Tibial nerve (tissue), 4 donors: ENCODE measurements around the gene CD163L1. TPM values are rescaled to one million over a fixed set of nuclear protein-coding genes. Genes with fewer than 3 reads are reported as not detected.

Experiments used
- DNase-seq, 2 donors: peaks; one replicate each; pipeline ENCODE4 v3.0.0-alpha.2; 2019; ENCODE audit warnings: low spot score in 2 of 2
- H3K27ac ChIP-seq, 4 donors: fragments of 200-600 bp; sonication (generic) in 3 of 4; one replicate each; pipeline ENCODE4 v1.5.1; 2017 to 2019; ENCODE audit warnings: mild to moderate bottlenecking in 1 of 4
- H3K27me3 ChIP-seq, 2 donors: fragments of 200-600 bp; sonication (generic) in 1 of 2; one replicate each; pipeline versions ENCODE4 v1.5.1 to v1.6.0; 2017 to 2019
- H3K36me3 ChIP-seq, 3 donors: fragments of 200-600 bp; sonication (generic); one replicate each; pipeline ENCODE4 v1.5.1; 2018 to 2019
- H3K4me1 ChIP-seq, 4 donors: fragments of 200-600 bp; sonication (generic) in 3 of 4; one replicate each; pipeline ENCODE4 v1.5.1; 2017 to 2019
- H3K4me3 ChIP-seq, 4 donors: fragments of 200-600 bp; sonication (generic) in 3 of 4; one replicate each; pipeline ENCODE4 v1.5.1; 2017 to 2019; ENCODE audit warnings: mild to moderate bottlenecking in 1 of 4, moderate library complexity in 1 of 4
- H3K9me3 ChIP-seq, 4 donors: fragments of 200-600 bp; sonication (generic) in 3 of 4; one replicate each; pipeline ENCODE4 v1.5.1; 2017 to 2019
- EP300 ChIP-seq, 2 donors: sonication (generic); formaldehyde crosslinking; IDR thresholded peaks; one replicate each; pipeline ENCODE4 v1.6.1; 2017; ENCODE audit warnings: antibody characterized with exemption in 2 of 2, mild to moderate bottlenecking in 1 of 2
- POLR2A ChIP-seq, 2 donors: fragments of 450-650 bp; IDR thresholded peaks; one replicate each; pipeline ENCODE4 v1.6.1; 2017; ENCODE audit warnings: antibody characterized with exemption in 2 of 2, mild to moderate bottlenecking in 2 of 2, moderate library complexity in 2 of 2
- WGBS, 2 donors: methylation state at CpG; one replicate each; pipeline ENCODE4 v1.1.5; 2018; 5-methylcytosine and 5-hydroxymethylcytosine counted together
- total RNA-seq, 4 donors: library from RNA; depleted of rRNA; stranded (reverse); fragments of >200 nt; gene quantifications; one replicate each; pipeline ENCODE4 v1.1.0, GENCODE V29; 2016
- TF ChIP-seq, protein P1 (sequence below), 5 experiments: fragments of 200-600 bp in 3 of 5; fragments of 450-650 bp in 2 of 5; sonication (generic) in 3 of 5; IDR thresholded peaks; one replicate each; pipeline ENCODE4 v1.5.1; 2016 to 2019; ENCODE audit warnings: antibody characterized with exemption in 5 of 5, mild to moderate bottlenecking in 3 of 5, moderate library complexity in 2 of 5

The CD163L1 gene
- total RNA-seq, 4 donors from 2014 or later: 0.66 to 16.7 (median 1.6) TPM

DNA sequence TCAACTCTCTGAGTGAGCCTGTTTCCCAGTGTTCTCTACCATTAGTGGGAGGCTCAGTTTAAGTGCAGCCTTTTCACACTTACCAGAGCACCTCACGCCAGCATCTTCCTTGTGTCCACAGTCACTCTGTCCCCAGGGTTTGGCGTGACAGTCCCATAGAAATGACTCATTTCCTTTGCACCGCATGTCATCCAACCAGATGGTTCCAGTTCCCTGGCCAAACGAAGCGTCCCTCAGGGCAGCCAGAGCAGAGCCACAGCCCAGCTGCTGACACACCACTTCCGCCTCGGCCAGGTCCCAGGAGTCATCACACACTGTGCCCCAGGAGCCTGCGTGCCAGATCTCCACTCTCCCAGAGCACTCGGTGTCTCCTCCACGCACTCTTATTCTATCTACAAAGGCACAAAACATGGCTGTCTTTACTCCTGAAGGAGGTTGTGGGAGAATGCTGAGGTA, 74.7 kb downstream of the CD163L1 start:
- no peaks in the 10 kb centered on the region for H3K36me3 ChIP-seq
- H3K4me1 ChIP-seq: no peaks in the 10 kb centered on the region
- no peak overlapping the region for H3K4me3 ChIP-seq
- no peak for TF ChIP-seq EP300 (IDR thresholded peaks at IDR 0.05)
- no peak for TF ChIP-seq POLR2A (IDR thresholded peaks at IDR 0.05)
- TF ChIP-seq, protein P1, sequence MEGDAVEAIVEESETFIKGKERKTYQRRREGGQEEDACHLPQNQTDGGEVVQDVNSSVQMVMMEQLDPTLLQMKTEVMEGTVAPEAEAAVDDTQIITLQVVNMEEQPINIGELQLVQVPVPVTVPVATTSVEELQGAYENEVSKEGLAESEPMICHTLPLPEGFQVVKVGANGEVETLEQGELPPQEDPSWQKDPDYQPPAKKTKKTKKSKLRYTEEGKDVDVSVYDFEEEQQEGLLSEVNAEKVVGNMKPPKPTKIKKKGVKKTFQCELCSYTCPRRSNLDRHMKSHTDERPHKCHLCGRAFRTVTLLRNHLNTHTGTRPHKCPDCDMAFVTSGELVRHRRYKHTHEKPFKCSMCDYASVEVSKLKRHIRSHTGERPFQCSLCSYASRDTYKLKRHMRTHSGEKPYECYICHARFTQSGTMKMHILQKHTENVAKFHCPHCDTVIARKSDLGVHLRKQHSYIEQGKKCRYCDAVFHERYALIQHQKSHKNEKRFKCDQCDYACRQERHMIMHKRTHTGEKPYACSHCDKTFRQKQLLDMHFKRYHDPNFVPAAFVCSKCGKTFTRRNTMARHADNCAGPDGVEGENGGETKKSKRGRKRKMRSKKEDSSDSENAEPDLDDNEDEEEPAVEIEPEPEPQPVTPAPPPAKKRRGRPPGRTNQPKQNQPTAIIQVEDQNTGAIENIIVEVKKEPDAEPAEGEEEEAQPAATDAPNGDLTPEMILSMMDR (IDR thresholded peaks at IDR 0.05): no peak
- WGBS, 2 donors: 71 to 74% methylated on average over 10 of the region's 10 CpGs
- no peak overlapping the region for H3K27ac ChIP-seq
- no peaks in the 10 kb centered on the region for H3K27me3 ChIP-seq
- no peaks in the 10 kb centered on the region for H3K9me3 ChIP-seq
- DNase-seq: no peak

DNA sequence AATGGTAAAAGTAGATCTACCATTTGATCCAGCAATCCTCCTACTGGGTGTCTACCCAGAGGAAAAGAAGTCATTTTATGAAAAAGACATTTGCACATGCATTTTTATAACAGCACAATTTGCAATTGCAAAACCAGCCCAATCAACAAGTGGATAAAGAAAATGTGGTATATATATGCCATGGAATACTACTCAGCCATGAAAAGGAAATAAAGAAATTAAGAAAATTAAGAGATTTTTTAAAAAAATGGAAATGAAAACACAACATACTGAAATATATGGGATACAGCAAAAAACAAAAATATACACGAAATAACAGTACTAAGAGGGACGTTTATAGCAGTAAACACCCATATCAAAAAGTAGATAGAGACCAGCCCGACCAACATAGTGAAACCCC, 81.2 kb downstream of the CD163L1 start:
- TF ChIP-seq POLR2A (IDR thresholded peaks at IDR 0.05): no peak
- no peak for TF ChIP-seq EP300 (IDR thresholded peaks at IDR 0.05)
- TF ChIP-seq, protein P1 (IDR thresholded peaks at IDR 0.05): no peak

DNA sequence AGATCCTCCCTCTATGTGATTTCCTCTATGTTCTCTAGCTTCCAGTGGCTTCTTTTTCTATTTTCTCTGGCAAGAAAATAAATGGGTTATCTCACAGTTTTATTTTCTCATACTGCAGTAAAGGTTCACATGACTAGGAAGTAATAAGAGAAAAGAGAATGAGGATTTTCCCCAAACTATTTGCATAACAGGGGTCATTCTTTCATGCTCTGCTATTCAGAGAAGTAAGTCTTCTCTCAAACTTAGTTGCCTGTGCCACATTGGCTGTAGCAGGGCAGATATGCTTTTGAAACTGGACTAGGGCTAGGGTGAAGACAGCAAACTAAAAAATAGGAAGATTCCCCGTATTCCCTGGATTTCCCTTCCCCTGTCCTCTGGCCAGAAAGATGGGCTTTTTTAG, 82.7 kb downstream of the CD163L1 start:
- Histone ChIP-seq H3K4me3 (no peak overlapping the region), H3K36me3 (no peaks in the 10 kb centered on the region), H3K9me3 (peaks cover 0 to 6% (median 0%) of the 10 kb centered on the region in 4 donors), H3K27me3 (no peaks in the 10 kb centered on the region), H3K27ac (no peak overlapping the region), H3K4me1 (no peaks in the 10 kb centered on the region)
- 89 to 92% methylated on average over 1 of the region's 1 CpG for WGBS, 2 donors
- DNase-seq: no peak
- TF ChIP-seq, protein P1 (IDR thresholded peaks at IDR 0.05): no peak
- no peak for TF ChIP-seq EP300 (IDR thresholded peaks at IDR 0.05)
- TF ChIP-seq POLR2A (IDR thresholded peaks at IDR 0.05): no peak

More for the DNA sequence above, 81.2 kb downstream of the CD163L1 start:
- no peak overlapping the region for H3K27ac ChIP-seq
- WGBS, 2 donors: 76 to 89% methylated on average over 3 of the region's 3 CpGs
- no peaks in the 10 kb centered on the region for H3K27me3 ChIP-seq
- no peak overlapping the region for H3K4me3 ChIP-seq
- peaks cover 0 to 6% (median 0%) of the 10 kb centered on the region in 4 donors for H3K9me3 ChIP-seq
- no peaks in the 10 kb centered on the region for H3K4me1 ChIP-seq
- no peaks in the 10 kb centered on the region for H3K36me3 ChIP-seq
- DNase-seq: no peak

DNA sequence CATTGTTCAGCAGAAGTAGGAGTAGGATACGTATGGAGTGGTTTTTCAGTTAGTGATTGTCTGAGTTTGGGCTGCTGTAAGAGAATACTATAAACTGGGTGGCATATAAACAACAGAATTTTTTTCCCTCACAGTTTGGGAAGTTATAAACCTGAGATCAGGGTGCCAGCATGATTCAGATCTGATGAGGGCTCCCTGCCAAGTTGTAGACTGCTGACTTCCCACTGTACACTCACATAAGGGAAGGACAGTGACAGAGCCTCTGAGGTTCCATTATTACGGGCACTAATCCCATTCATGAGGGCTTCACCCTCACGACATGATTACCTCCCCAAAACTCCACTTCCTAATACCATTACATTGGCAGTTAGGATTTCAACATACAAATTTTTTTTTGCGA, 89.4 kb downstream of the CD163L1 start:
- no peaks in the 10 kb centered on the region for H3K4me1 ChIP-seq
- WGBS, 2 donors: 58 to 68% methylated on average over 4 of the region's 4 CpGs
- DNase-seq: no peak
- H3K27ac ChIP-seq: no peak overlapping the region
- TF ChIP-seq, protein P1 (IDR thresholded peaks at IDR 0.05): no peak
- TF ChIP-seq EP300 (IDR thresholded peaks at IDR 0.05) (no peak), POLR2A (IDR thresholded peaks at IDR 0.05) (no peak)
- H3K4me3 ChIP-seq: no peak overlapping the region
- H3K9me3 ChIP-seq: no peaks in the 10 kb centered on the region
- no peaks in the 10 kb centered on the region for H3K36me3 ChIP-seq
- no peaks in the 10 kb centered on the region for H3K27me3 ChIP-seq

DNA sequence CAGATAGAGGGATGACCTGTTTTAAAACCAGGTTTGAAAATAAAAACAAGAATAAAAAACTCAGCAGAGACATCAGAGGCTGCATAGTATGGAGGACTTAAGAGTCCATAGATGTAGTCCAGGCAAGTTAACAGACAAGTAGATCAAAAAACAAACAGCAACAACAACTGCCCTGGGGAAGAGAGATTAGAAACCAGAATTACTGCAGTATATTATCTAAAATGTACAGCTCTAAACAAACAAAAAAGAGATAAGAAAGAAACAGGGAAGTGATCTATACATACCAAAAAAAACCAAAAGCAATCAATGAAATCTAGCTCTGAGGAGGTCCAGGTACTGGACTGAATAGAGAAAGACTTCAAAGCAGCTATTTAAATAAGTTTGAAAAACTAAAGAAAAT, 91.3 kb downstream of the CD163L1 start:
- Histone ChIP-seq H3K9me3 (no peaks in the 10 kb centered on the region), H3K27ac (no peak overlapping the region), H3K4me3 (no peak overlapping the region), H3K36me3 (no peaks in the 10 kb centered on the region), H3K27me3 (no peaks in the 10 kb centered on the region), H3K4me1 (no peaks in the 10 kb centered on the region)
- TF ChIP-seq EP300 (IDR thresholded peaks at IDR 0.05) (no peak), POLR2A (IDR thresholded peaks at IDR 0.05) (no peak)
- TF ChIP-seq, protein P1 (IDR thresholded peaks at IDR 0.05): no peak
- no peak for DNase-seq
